Neural cell (in vitro differentiated cells): Measurements from ENCODE around the gene PGAM2.

ENCODE experiments used
- CTCF ChIP-seq: fragments of 450-650 bp; IDR thresholded peaks from 2 replicates; pipeline ENCODE4 v1.5.1; 2014; ENCODE audit warnings: antibody characterized with exemption, mild to moderate bottlenecking, moderate library complexity; ENCODE audit not compliant: poor library complexity, severe bottlenecking
- EZH2 ChIP-seq: fragments of 200-600, 300-800 bp; shearing (Covaris generic), sonication (generic); IDR thresholded peaks from 2 replicates; pipeline ENCODE4 v1.6.1; 2014; ENCODE audit warnings: antibody characterized with exemption, low read length, borderline replicate concordance, mild to moderate bottlenecking; ENCODE audit not compliant: insufficient read depth, poor library complexity, severe bottlenecking
- TAF1 ChIP-seq: IDR thresholded peaks from 2 replicates; pipeline ENCODE4 v1.6.1; 2012; ENCODE audit warnings: low read depth

DNA sequence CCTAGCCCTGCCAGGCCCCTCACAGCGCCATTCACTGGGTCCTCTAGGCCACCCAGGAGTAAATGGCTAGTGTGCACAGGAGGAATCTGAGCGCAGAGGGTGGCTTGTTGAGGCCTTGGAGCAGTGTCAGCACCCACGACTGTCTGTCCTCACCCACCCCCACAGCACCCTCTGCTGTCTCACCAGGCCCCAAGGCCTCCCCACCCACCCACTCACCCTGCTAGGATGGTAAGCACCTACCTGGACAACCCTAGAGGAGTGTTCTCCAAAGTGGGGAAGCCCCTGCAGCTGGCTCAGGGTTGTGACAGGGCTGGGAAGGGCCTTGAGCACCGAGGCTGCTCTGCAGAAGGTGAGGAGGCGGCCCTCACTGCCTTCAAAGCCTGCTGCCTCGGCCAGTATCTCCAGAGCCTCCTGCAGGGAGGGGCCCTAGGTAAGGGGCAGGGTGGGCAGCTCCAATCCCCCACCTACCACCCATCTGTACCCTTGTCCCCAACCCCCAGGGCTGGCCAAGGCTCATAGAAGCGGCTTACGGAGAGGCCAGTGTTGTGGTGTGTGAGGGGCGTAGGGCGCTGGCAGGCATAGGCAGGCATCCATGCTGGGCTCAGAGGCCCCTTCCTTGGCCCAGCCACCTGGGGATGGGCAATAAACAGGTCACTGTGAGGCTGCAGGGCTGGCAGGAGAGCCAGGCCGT lies 14.1 kb upstream of the PGAM2 start:
- TF ChIP-seq EZH2 (no peak), CTCF (no peak), TAF1 (no peak)
